Coronary artery (tissue), 2 donors: ENCODE measurements around the gene SPATA1.

Experiments
- DNase-seq: peaks from one replicate; pipeline ENCODE4 v3.0.0-alpha.2; 2017; ENCODE audit warnings: low spot score
- H3K27ac ChIP-seq, 2 donors: fragments of 200-600 bp; sonication (generic); one replicate each; pipeline ENCODE4 v1.5.1; 2016 to 2019
- H3K4me3 ChIP-seq: fragments of 200-600 bp; sonication (generic); 2 replicates; pipeline ENCODE4 v1.5.1; 2016; ENCODE audit warnings: mild to moderate bottlenecking, moderate library complexity
- CTCF ChIP-seq: fragments of 200-600 bp; sonication (generic); IDR thresholded peaks from one replicate; pipeline ENCODE4 v1.5.1; 2019; ENCODE audit warnings: antibody characterized with exemption

SPATA1 gene

GRCh38 chr1:84480650-84481049, 25.5 kb upstream of the SPATA1 start:
- H3K27ac ChIP-seq = no peak overlapping the region
- peak overlapping the region; percentile 86 for H3K4me3 ChIP-seq
- TF ChIP-seq CTCF = no peak
- DNase-seq = no peak

- no peak overlapping the region for H3K27ac ChIP-seq
- TF ChIP-seq CTCF = no peak
- no peak for DNase-seq
- H3K4me3 ChIP-seq = no peak overlapping the region
Observed at GRCh38 chr1:84481317-84481716, 24.9 kb upstream of the SPATA1 start.

GRCh38 chr1:84488107-84488506, 18.1 kb upstream of the SPATA1 start:
- no peak for DNase-seq
- TF ChIP-seq CTCF = no peak
- Histone ChIP-seq H3K27ac (no peak overlapping the region), H3K4me3 (no peak overlapping the region)

GRCh38 chr1:84489766-84490165, 16.4 kb upstream of the SPATA1 start:
- H3K27ac ChIP-seq = no peak overlapping the region
- no peak for TF ChIP-seq CTCF
- H3K4me3 ChIP-seq = no peak overlapping the region
- no peak for DNase-seq

GRCh38 chr1:84492726-84493125, 13.5 kb upstream of the SPATA1 start:
- no peak for DNase-seq
- no peak overlapping the region for H3K27ac ChIP-seq
- TF ChIP-seq CTCF = no peak
- H3K4me3 ChIP-seq = no peak overlapping the region

- no peak overlapping the region for H3K27ac ChIP-seq
- DNase-seq = no peak
- no peak overlapping the region for H3K4me3 ChIP-seq
- no peak for TF ChIP-seq CTCF
Observed at GRCh38 chr1:84493747-84494146, 12.4 kb upstream of the SPATA1 start.

- no peak for DNase-seq
- Histone ChIP-seq H3K27ac (no peak overlapping the region), H3K4me3 (no peak overlapping the region)
- TF ChIP-seq CTCF = no peak
Observed at GRCh38 chr1:84496498-84496897, 9.7 kb upstream of the SPATA1 start.
